AG08396 (cell line): ENCODE measurements around the gene JAML.

ENCODE experiments used
- DNase-seq: peaks from one replicate; pipeline ENCODE4 v3.0.0; 2012; ENCODE audit warnings: low spot score, mixed read lengths

JAML gene

GRCh38 chr11:118224511-118225188 is at the start of gene JAML:
Gene JAML (minus strand): TSS chr11:118225011. CDS start chr11:118214866, 10,145 bp downstream.
- DNase-seq: no peak

GRCh38 chr11:118274186-118274585 is 49.4 kb upstream of the JAML start:
- DNase-seq: no peak

- DNase-seq: no peak
These were observed 47.2 kb upstream of the JAML start for GRCh38 chr11:118272001-118272400.

- DNase-seq: no peak
These were observed 42.7 kb upstream of the JAML start for GRCh38 chr11:118267486-118267885.

GRCh38 chr11:118265954-118266353 is 41.1 kb upstream of the JAML start:
- no peak for DNase-seq

- no peak for DNase-seq
These were observed 40.0 kb upstream of the JAML start for GRCh38 chr11:118264569-118265465.

- no peak for DNase-seq
These were observed 39.1 kb upstream of the JAML start, which contains the start of gene MPZL2 for GRCh38 chr11:118263695-118264568. Gene MPZL2 (minus strand): TSS chr11:118264297. CDS start chr11:118264153, 144 bp downstream.

- DNase-seq: no peak
These were observed 38.3 kb upstream of the JAML start for GRCh38 chr11:118263112-118263511.

GRCh38 chr11:118260353-118260752 is 35.5 kb upstream of the JAML start:
- no peak for DNase-seq

GRCh38 chr11:118259138-118259537 is 34.3 kb upstream of the JAML start:
- DNase-seq: no peak

GRCh38 chr11:118258410-118258809 is 33.6 kb upstream of the JAML start:
- no peak for DNase-seq

- no peak for DNase-seq
These were observed 27.9 kb upstream of the JAML start for GRCh38 chr11:118252688-118253087.

- peak; percentile 37 for DNase-seq
These were observed 27.2 kb upstream of the JAML start, which contains the start of gene MPZL3 for GRCh38 chr11:118251858-118252652. Gene MPZL3 (minus strand): TSS chr11:118252365. CDS start chr11:118252294, 71 bp downstream.

- no peak for DNase-seq
These were observed 22.2 kb upstream of the JAML start for GRCh38 chr11:118247041-118247440.

GRCh38 chr11:118245936-118246562 is 21.2 kb upstream of the JAML start:
- DNase-seq: no peak

GRCh38 chr11:118243993-118244762 is 19.4 kb upstream of the JAML start:
- no peak for DNase-seq

GRCh38 chr11:118243161-118243560 is 18.4 kb upstream of the JAML start:
- no peak for DNase-seq

- no peak for DNase-seq
These were observed 16.9 kb upstream of the JAML start for GRCh38 chr11:118241764-118242098.

GRCh38 chr11:118240999-118241763 is 16.4 kb upstream of the JAML start:
- no peak for DNase-seq
